CD8-positive, alpha-beta memory T cell (primary cell): ENCODE data around the gene BBX. TPM values are rescaled to one million over a fixed set of nuclear protein-coding genes. Genes with fewer than 3 reads are reported as not detected.

Experiments used
- CTCF ChIA-PET: fragments of 350-600 bp; sonication (Branson Sonifier 250); formaldehyde crosslinking; loops from one replicate; lab custom pipeline; 2021; ENCODE audit warnings: antibody characterized with exemption; lab: Charles Lee
- POLR2A ChIA-PET: fragments of 350-600 bp; sonication (Branson Sonifier 250); formaldehyde crosslinking; loops from one replicate; lab custom pipeline; 2021; ENCODE audit warnings: antibody characterized with exemption; lab: Charles Lee
- DNase-seq, 5 donors: peaks; one replicate each; pipeline versions ENCODE4 v3.0.0 to v3.0.0-alpha.2; 2020 to 2022; ENCODE audit warnings: mixed read lengths in 1 of 5
- H3K27ac ChIP-seq: one replicate; pipeline ENCODE4 v1.7.0; 2013; ENCODE audit warnings: low read depth, mild to moderate bottlenecking, low read length, moderate library complexity
- H3K27me3 ChIP-seq: 2 replicates; pipeline ENCODE4 v1.7.0; 2013; ENCODE audit warnings: low read length, mild to moderate bottlenecking; ENCODE audit not compliant: insufficient read depth, poor library complexity, severe bottlenecking
- H3K36me3 ChIP-seq: 2 replicates; pipeline ENCODE4 v1.7.0; 2013; ENCODE audit warnings: mild to moderate bottlenecking, low read length, moderate library complexity; ENCODE audit not compliant: insufficient read depth
- H3K4me1 ChIP-seq: 2 replicates; pipeline ENCODE4 v1.7.0; 2013; ENCODE audit warnings: mild to moderate bottlenecking, low read length, moderate library complexity; ENCODE audit not compliant: insufficient read depth
- H3K4me3 ChIP-seq: 2 replicates; pipeline ENCODE4 v1.7.0; 2013; ENCODE audit warnings: mild to moderate bottlenecking, low read length
- H3K9me3 ChIP-seq: 2 replicates; pipeline ENCODE4 v1.7.0; 2013; ENCODE audit warnings: mild to moderate bottlenecking, low read length
- H3K27ac Mint-ChIP-seq, 8 donors: one replicate each; pipeline ENCODE4 v1.8.0; 2020 to 2021; ENCODE audit warnings: mixed read lengths in 8 of 8, mild to moderate bottlenecking in 6 of 8, inconsistent platforms in 3 of 8, moderate library complexity in 3 of 8
- H3K27me3 Mint-ChIP-seq, 2 donors: one replicate each; pipeline ENCODE4 v1.8.0; 2020 to 2021; ENCODE audit warnings: mixed read lengths in 2 of 2, mild to moderate bottlenecking in 1 of 2, moderate library complexity in 1 of 2
- H3K36me3 Mint-ChIP-seq, 3 donors: one replicate each; pipeline ENCODE4 v1.8.0; 2020 to 2021; ENCODE audit warnings: mixed read lengths in 3 of 3, inconsistent platforms in 1 of 3, mild to moderate bottlenecking in 1 of 3
- H3K4me1 Mint-ChIP-seq, 3 donors: one replicate each; pipeline ENCODE4 v1.8.0; 2020 to 2021; ENCODE audit warnings: mixed read lengths in 3 of 3, inconsistent platforms in 1 of 3, mild to moderate bottlenecking in 1 of 3
- H3K4me3 Mint-ChIP-seq, 7 donors: one replicate each; pipeline ENCODE4 v1.8.0; 2020 to 2021; ENCODE audit warnings: mixed read lengths in 7 of 7, mild to moderate bottlenecking in 6 of 7, moderate library complexity in 4 of 7, inconsistent platforms in 2 of 7
- H3K9me3 Mint-ChIP-seq, 5 donors: one replicate each; pipeline ENCODE4 v1.8.0; 2020 to 2022; ENCODE audit warnings: mixed read lengths in 5 of 5, mild to moderate bottlenecking in 3 of 5, moderate library complexity in 2 of 5, inconsistent platforms in 1 of 5
- polyA plus RNA-seq: library from polyadenylated mRNA; unstranded; fragments of 300-500 nt; fragmentation: Illumina TruSeq; gene quantifications from one replicate; pipeline ENCODE4 v1.2.3, GENCODE V29; 2021
- total RNA-seq, 2 experiments: library from RNA; stranded (reverse); gene quantifications; one replicate each; pipeline ENCODE4 v1.2.3, GENCODE V29; 2021

The BBX gene
- total and polyA plus RNA-seq, 3 experiments from 2014 or later = 44.5 to 126 (median 54.0) TPM

GRCh38 chr3:107676469-107677309 lies 153.9 kb downstream of the BBX start:
- CTCF ChIA-PET = interaction anchor here (1.0 to 4.1 kb wide), 14 partner anchors 8 to 442 kb away, joined by 3 to 22 read pairs (median 4); no protein-coding TSS in a partner anchor
- no peak overlapping the region for H3K4me3 ChIP-seq
- Mint-ChIP-seq H3K27me3 (no peaks in the 10 kb centered on the region), H3K4me1 (peaks cover 23 to 51% (median 39%) of the 10 kb centered on the region in 3 donors), H3K9me3 (no peaks in the 10 kb centered on the region), H3K36me3 (peaks cover 0 to 1% (median 0%) of the 10 kb centered on the region in 3 donors), H3K27ac (peak overlapping the region in 1 of 8 donors; percentile 82), H3K4me3 (no peak overlapping the region)
- no peak overlapping the region for H3K27ac ChIP-seq
- H3K9me3 ChIP-seq = no peaks in the 10 kb centered on the region
- DNase-seq = peak in 2 of 5 donors; percentile 15 to 35
- no peaks in the 10 kb centered on the region for H3K27me3 ChIP-seq
- POLR2A ChIA-PET = no interaction called here
- H3K4me1 ChIP-seq = no peaks in the 10 kb centered on the region
- no peaks in the 10 kb centered on the region for H3K36me3 ChIP-seq

- H3K4me3 Mint-ChIP-seq = no peak overlapping the region
- no peak for DNase-seq
- H3K27me3 ChIP-seq = no peaks in the 10 kb centered on the region
- H3K36me3 ChIP-seq = no peaks in the 10 kb centered on the region
- no peak overlapping the region for H3K4me3 ChIP-seq
- ChIA-PET POLR2A (no interaction called here), CTCF (no interaction called here)
- H3K27ac ChIP-seq = no peak overlapping the region
- no peak overlapping the region for H3K27ac Mint-ChIP-seq
- no peaks in the 10 kb centered on the region for H3K9me3 ChIP-seq
- no peaks in the 10 kb centered on the region for H3K9me3 Mint-ChIP-seq
- H3K4me1 Mint-ChIP-seq = peaks cover 45 to 65% (median 60%) of the 10 kb centered on the region in 3 donors
- peaks cover 17% of the 10 kb centered on the region for H3K4me1 ChIP-seq
- H3K36me3 Mint-ChIP-seq = peaks cover 0 to 1% (median 0%) of the 10 kb centered on the region in 3 donors
- no peaks in the 10 kb centered on the region for H3K27me3 Mint-ChIP-seq
Observed at GRCh38 chr3:107679921-107680320, 157.2 kb downstream of the BBX start.

GRCh38 chr3:107680698-107681097 lies 157.9 kb downstream of the BBX start:
- POLR2A ChIA-PET = no interaction called here
- CTCF ChIA-PET = no interaction called here

GRCh38 chr3:107681396-107681795 lies 158.6 kb downstream of the BBX start:
- Histone ChIP-seq H3K27me3 (no peaks in the 10 kb centered on the region), H3K4me1 (peaks cover 27% of the 10 kb centered on the region), H3K27ac (no peak overlapping the region), H3K4me3 (no peak overlapping the region), H3K36me3 (no peaks in the 10 kb centered on the region), H3K9me3 (no peaks in the 10 kb centered on the region)
- no peak for DNase-seq
- no peak overlapping the region for H3K4me3 Mint-ChIP-seq
- H3K9me3 Mint-ChIP-seq = no peaks in the 10 kb centered on the region
- H3K27ac Mint-ChIP-seq = peak overlapping the region in 1 of 8 donors; percentile 61
- ChIA-PET POLR2A (no interaction called here), CTCF (interaction anchor here (1.3 kb wide), 1 partner anchor 9 kb away, joined by 6 read pairs; no protein-coding TSS in a partner anchor)
- peaks cover 0 to 8% (median 0%) of the 10 kb centered on the region in 3 donors for H3K36me3 Mint-ChIP-seq
- no peaks in the 10 kb centered on the region for H3K27me3 Mint-ChIP-seq
- peaks cover 49 to 72% (median 66%) of the 10 kb centered on the region in 3 donors for H3K4me1 Mint-ChIP-seq

More at GRCh38 chr3:107680698-107681097, 157.9 kb downstream of the BBX start:
- H3K36me3 Mint-ChIP-seq = peaks cover 0 to 4% (median 0%) of the 10 kb centered on the region in 3 donors
- no peaks in the 10 kb centered on the region for H3K36me3 ChIP-seq
- peaks cover 25% of the 10 kb centered on the region for H3K4me1 ChIP-seq
- no peak overlapping the region for H3K4me3 Mint-ChIP-seq
- H3K4me3 ChIP-seq = no peak overlapping the region
- H3K27me3 ChIP-seq = no peaks in the 10 kb centered on the region
- no peaks in the 10 kb centered on the region for H3K9me3 Mint-ChIP-seq
- no peak for DNase-seq
- no peaks in the 10 kb centered on the region for H3K27me3 Mint-ChIP-seq
- H3K27ac ChIP-seq = no peak overlapping the region
- no peak overlapping the region for H3K27ac Mint-ChIP-seq
- H3K4me1 Mint-ChIP-seq = peaks cover 48 to 68% (median 65%) of the 10 kb centered on the region in 3 donors
- no peaks in the 10 kb centered on the region for H3K9me3 ChIP-seq

GRCh38 chr3:107682580-107682979 lies 159.8 kb downstream of the BBX start:
- POLR2A ChIA-PET = no interaction called here
- peaks cover 27% of the 10 kb centered on the region for H3K4me1 ChIP-seq
- Mint-ChIP-seq H3K4me3 (no peak overlapping the region), H3K9me3 (no peaks in the 10 kb centered on the region), H3K4me1 (peaks cover 46 to 65% (median 60%) of the 10 kb centered on the region in 3 donors), H3K36me3 (peaks cover 0 to 8% (median 0%) of the 10 kb centered on the region in 3 donors), H3K27ac (no peak overlapping the region), H3K27me3 (no peaks in the 10 kb centered on the region)
- no peak overlapping the region for H3K27ac ChIP-seq
- H3K27me3 ChIP-seq = no peaks in the 10 kb centered on the region
- no peak for DNase-seq
- no peaks in the 10 kb centered on the region for H3K36me3 ChIP-seq
- H3K9me3 ChIP-seq = no peaks in the 10 kb centered on the region
- no peak overlapping the region for H3K4me3 ChIP-seq
- CTCF ChIA-PET = interaction anchor here (1.3 kb wide), 1 partner anchor 8 kb away, joined by 6 read pairs; no protein-coding TSS in a partner anchor

- CTCF ChIA-PET = no interaction called here
- H3K9me3 Mint-ChIP-seq = no peaks in the 10 kb centered on the region
- peak overlapping the region in 2 of 7 donors; percentile 24 to 69 for H3K4me3 Mint-ChIP-seq
- Histone ChIP-seq H3K36me3 (no peaks in the 10 kb centered on the region), H3K27me3 (no peaks in the 10 kb centered on the region), H3K27ac (no peak overlapping the region), H3K9me3 (no peaks in the 10 kb centered on the region), H3K4me1 (peaks cover 27% of the 10 kb centered on the region), H3K4me3 (no peak overlapping the region)
- H3K27ac Mint-ChIP-seq = no peak overlapping the region
- peaks cover 0 to 7% (median 2%) of the 10 kb centered on the region in 3 donors for H3K36me3 Mint-ChIP-seq
- no peak for DNase-seq
- POLR2A ChIA-PET = no interaction called here
- no peaks in the 10 kb centered on the region for H3K27me3 Mint-ChIP-seq
- H3K4me1 Mint-ChIP-seq = peaks cover 46 to 70% (median 65%) of the 10 kb centered on the region in 3 donors
Observed at GRCh38 chr3:107683447-107683846, 160.7 kb downstream of the BBX start.

- peak overlapping the region in 4 of 7 donors; percentile 4 to 45 (median 28) for H3K4me3 Mint-ChIP-seq
- peaks cover 46 to 72% (median 70%) of the 10 kb centered on the region in 3 donors for H3K4me1 Mint-ChIP-seq
- H3K9me3 Mint-ChIP-seq = no peaks in the 10 kb centered on the region
- H3K9me3 ChIP-seq = no peaks in the 10 kb centered on the region
- ChIA-PET POLR2A (no interaction called here), CTCF (interaction anchor here (0.7 to 1.5 kb wide), 2 partner anchors 9 to 14 kb away, joined by 3 to 4 read pairs; no protein-coding TSS in a partner anchor)
- peak overlapping the region in 3 of 8 donors; percentile 1 to 45 (median 39) for H3K27ac Mint-ChIP-seq
- H3K27me3 Mint-ChIP-seq = no peaks in the 10 kb centered on the region
- peaks cover 0 to 7% (median 2%) of the 10 kb centered on the region in 3 donors for H3K36me3 Mint-ChIP-seq
- no peaks in the 10 kb centered on the region for H3K27me3 ChIP-seq
- H3K4me3 ChIP-seq = no peak overlapping the region
- H3K27ac ChIP-seq = no peak overlapping the region
- DNase-seq = peak in 2 of 5 donors; percentile 10 to 47
- H3K4me1 ChIP-seq = peaks cover 27% of the 10 kb centered on the region
- H3K36me3 ChIP-seq = no peaks in the 10 kb centered on the region
Observed at GRCh38 chr3:107684431-107684925, 161.7 kb downstream of the BBX start.

GRCh38 chr3:107685383-107685782 lies 162.6 kb downstream of the BBX start:
- Mint-ChIP-seq H3K36me3 (peaks cover 0 to 7% (median 2%) of the 10 kb centered on the region in 3 donors), H3K27me3 (no peaks in the 10 kb centered on the region), H3K4me3 (no peak overlapping the region), H3K9me3 (no peaks in the 10 kb centered on the region), H3K4me1 (peaks cover 45 to 77% (median 74%) of the 10 kb centered on the region in 3 donors), H3K27ac (peak overlapping the region in 1 of 8 donors; percentile 8)
- Histone ChIP-seq H3K4me1 (peaks cover 27% of the 10 kb centered on the region), H3K9me3 (no peaks in the 10 kb centered on the region), H3K27me3 (no peaks in the 10 kb centered on the region), H3K27ac (no peak overlapping the region), H3K4me3 (no peak overlapping the region), H3K36me3 (no peaks in the 10 kb centered on the region)
- ChIA-PET CTCF (interaction anchor here (0.7 kb wide), 1 partner anchor 14 kb away, joined by 3 read pairs; no protein-coding TSS in a partner anchor), POLR2A (no interaction called here)
- DNase-seq = no peak
